Heart left ventricle (tissue), 16 donors: ENCODE data around the gene TRAF7. TPM values are rescaled to one million over a fixed set of nuclear protein-coding genes. Genes with fewer than 3 reads are reported as not detected.
A peak's percentile ranks its signal among the peaks of the same experiment; 100 is the strongest.

Experiments
- ATAC-seq, 4 donors: fragments of 200-7000 bp; cut with Tn5 transposase; one replicate each; pipeline ENCODE4 v1.9.1; 2020 to 2022; ENCODE audit warnings: moderate library complexity in 4 of 4, mild to moderate bottlenecking in 3 of 4, moderate number of reproducible peaks in 1 of 4
- DNase-seq, 5 donors: peaks; one replicate each; pipeline ENCODE4 v3.0.0-alpha.2; 2020
- H3K27ac ChIP-seq, 12 donors: fragments of 200-600 bp; sonication (generic) in 4 of 12; one replicate each; pipeline versions ENCODE4 v1.5.0 to v1.8.0; 2016 to 2022; ENCODE audit warnings: mild to moderate bottlenecking in 2 of 12
- H3K27me3 ChIP-seq, 9 donors: fragments of 200-600 bp; sonication (generic) in 2 of 9; one replicate each; pipeline versions ENCODE4 v1.5.1 to v1.8.0; 2016 to 2022; ENCODE audit warnings: mild to moderate bottlenecking in 3 of 9
- H3K36me3 ChIP-seq, 9 donors: fragments of 200-600 bp; sonication (generic) in 2 of 9; one replicate each; pipeline versions ENCODE4 v1.5.0 to v1.8.0; 2018 to 2022; ENCODE audit warnings: mild to moderate bottlenecking in 2 of 9
- H3K4me1 ChIP-seq, 12 donors: fragments of 200-600 bp; sonication (generic) in 4 of 12; one replicate each; pipeline versions ENCODE4 v1.5.0 to v1.8.0; 2016 to 2022; ENCODE audit warnings: mild to moderate bottlenecking in 3 of 12
- H3K4me3 ChIP-seq, 12 donors: fragments of 200-600 bp; sonication (generic) in 4 of 12; one replicate each; pipeline versions ENCODE4 v1.5.0 to v1.8.0; 2017 to 2022; ENCODE audit warnings: mild to moderate bottlenecking in 9 of 12, moderate library complexity in 4 of 12
- H3K9me3 ChIP-seq, 12 donors: fragments of 200-600 bp; sonication (generic) in 4 of 12; one replicate each; pipeline versions ENCODE4 v1.5.0 to v1.8.0; 2016 to 2022; ENCODE audit warnings: mild to moderate bottlenecking in 1 of 12
- POLR2A ChIP-seq, 2 donors: fragments of 450-650 bp; IDR thresholded peaks; one replicate each; pipeline ENCODE4 v1.6.1; 2017; ENCODE audit warnings: antibody characterized with exemption in 2 of 2, mild to moderate bottlenecking in 2 of 2, moderate library complexity in 2 of 2
- WGBS, 4 donors: extraction: QIAGEN DNeasy Blood & Tissue Kit in 2 of 4; methylation state at CpG; one replicate each; pipeline versions ENCODE4 v1.1.5 to v1.1.7; 2013 to 2018; 5-methylcytosine and 5-hydroxymethylcytosine counted together
- intact Hi-C, 10 donors: fragments of 100-400 bp; cut with DNase I; formaldehyde crosslinking; loops; one replicate each; pipeline versions ENCODE4 v1.11.1 to v1.14.2; 2022
- polyA plus RNA-seq, 2 donors: library from polyadenylated mRNA; stranded (reverse); fragments of 200-250 nt; gene quantifications; one replicate each; pipeline ENCODE4 v1.2.3, GENCODE V29; 2013
- total RNA-seq, 9 donors: library from RNA; depleted of rRNA in 2 of 9; stranded (reverse); fragments of >200 nt in 2 of 9; fragmentation: NEBNext Ultra II Directional in 3 of 9; extraction: Animal tissue kit (Norgen Biotek cat#: 25700) in 3 of 9; gene quantifications; one replicate each; pipeline versions ENCODE4 v1.1.0 to v1.2.4, GENCODE V29; 2016 to 2023
- TF ChIP-seq, protein P1 (sequence below), 12 donors: fragments of 200-600 bp; sonication (generic) in 4 of 12; IDR thresholded peaks; one replicate each; pipeline versions ENCODE4 v1.5.0 to v1.8.0; 2018 to 2022; ENCODE audit warnings: antibody characterized with exemption in 12 of 12, mild to moderate bottlenecking in 5 of 12
- donor health status: ischemic (EF 13 %, LVEDD 7.1; RV severe dilation, severe dysfunction).
- donor health status: healthy with polysubstance abuse.
- donor health status: DM: no; HTN: yes; CAD: no.
- donor health status: DM: no; HTN: no; CAD: no.
- donor health status: ischemic (EF 25% LVEDD 6.9; RV normal size, moderate dysfunction).
- donor health status: ischemic (EF 25% LVEDD 5.7; RV mildly dilated, moderate dysfunction).
- donor health status: healthy.
- donor health status: DM: yes; HTN: yes; CAD: no.
- donor health status: ischemic (EF 35%, LVEDD 5.7; RV mildly dilated, moderate dysfunction).
- donor health status: nonischemic (EF 11% LVEDD 7.7; RV severe dilation, severe dysfunction).
- donor health status: DM: yes; HTN: yes; CAD: no.
- donor health status: PGD.
- donor health status: ischemic (EF 29% LVEDD 5.4; RV normal size, mild dysfunction).
- donor health status: nonischemic (EF 23%, LVEDD 6.1; RV moderate dilation, normal function).

Gene TRAF7
- total and polyA plus RNA-seq, 11 donors: 12.2 to 40.2 (median 27.0) TPM

DNA sequence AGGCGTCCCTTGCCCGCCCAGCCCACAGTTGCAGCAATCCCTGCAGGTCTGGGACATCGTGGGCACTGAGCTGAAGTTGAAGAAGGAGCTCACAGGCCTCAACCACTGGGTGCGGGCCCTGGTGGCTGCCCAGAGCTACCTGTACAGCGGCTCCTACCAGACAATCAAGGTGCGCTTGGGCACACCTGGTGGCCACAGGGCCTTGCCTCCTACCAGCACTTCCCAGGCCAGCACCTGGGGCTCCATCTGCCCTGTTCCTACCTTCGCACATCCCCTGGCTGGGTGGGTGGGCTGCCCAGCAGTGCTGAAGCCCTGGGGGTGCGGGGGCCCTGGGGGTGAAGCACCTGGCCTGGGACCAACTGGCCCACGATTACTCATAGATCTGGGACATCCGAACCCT is 19.9 kb downstream of the TRAF7 start:
- WGBS, 4 donors: 92 to 96% (median 94%) methylated on average over 10 of the region's 10 CpGs; no CpG with 5 or more reads in 1 of the 4 donors
- Histone ChIP-seq H3K27ac (no peak overlapping the region), H3K27me3 (no peaks in the 10 kb centered on the region), H3K4me3 (no peak overlapping the region), H3K36me3 (peaks cover 0 to 71% (median 55%) of the 10 kb centered on the region in 9 donors), H3K9me3 (no peaks in the 10 kb centered on the region), H3K4me1 (no peaks in the 10 kb centered on the region)
- ATAC-seq: no peak
- intact Hi-C loops: no loop called here
- no peak for DNase-seq
- no peak for TF ChIP-seq POLR2A (IDR thresholded peaks at IDR 0.05)
- TF ChIP-seq, protein P1, sequence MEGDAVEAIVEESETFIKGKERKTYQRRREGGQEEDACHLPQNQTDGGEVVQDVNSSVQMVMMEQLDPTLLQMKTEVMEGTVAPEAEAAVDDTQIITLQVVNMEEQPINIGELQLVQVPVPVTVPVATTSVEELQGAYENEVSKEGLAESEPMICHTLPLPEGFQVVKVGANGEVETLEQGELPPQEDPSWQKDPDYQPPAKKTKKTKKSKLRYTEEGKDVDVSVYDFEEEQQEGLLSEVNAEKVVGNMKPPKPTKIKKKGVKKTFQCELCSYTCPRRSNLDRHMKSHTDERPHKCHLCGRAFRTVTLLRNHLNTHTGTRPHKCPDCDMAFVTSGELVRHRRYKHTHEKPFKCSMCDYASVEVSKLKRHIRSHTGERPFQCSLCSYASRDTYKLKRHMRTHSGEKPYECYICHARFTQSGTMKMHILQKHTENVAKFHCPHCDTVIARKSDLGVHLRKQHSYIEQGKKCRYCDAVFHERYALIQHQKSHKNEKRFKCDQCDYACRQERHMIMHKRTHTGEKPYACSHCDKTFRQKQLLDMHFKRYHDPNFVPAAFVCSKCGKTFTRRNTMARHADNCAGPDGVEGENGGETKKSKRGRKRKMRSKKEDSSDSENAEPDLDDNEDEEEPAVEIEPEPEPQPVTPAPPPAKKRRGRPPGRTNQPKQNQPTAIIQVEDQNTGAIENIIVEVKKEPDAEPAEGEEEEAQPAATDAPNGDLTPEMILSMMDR (IDR thresholded peaks at IDR 0.05): no peak

DNA sequence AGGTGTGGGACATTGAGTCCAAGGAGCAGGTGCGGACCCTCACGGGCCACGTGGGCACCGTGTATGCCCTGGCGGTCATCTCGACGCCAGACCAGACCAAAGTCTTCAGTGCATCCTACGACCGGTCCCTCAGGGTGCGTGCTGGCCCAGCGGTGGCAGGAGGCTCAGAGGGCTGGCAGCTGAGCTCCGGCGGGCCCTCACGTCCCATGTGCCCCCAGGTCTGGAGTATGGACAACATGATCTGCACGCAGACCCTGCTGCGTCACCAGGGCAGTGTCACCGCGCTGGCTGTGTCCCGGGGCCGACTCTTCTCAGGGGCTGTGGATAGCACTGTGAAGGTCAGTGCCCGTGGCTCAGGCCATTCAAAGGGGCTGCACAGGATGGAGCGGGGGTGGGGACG is 20.5 kb downstream of the TRAF7 start:
- no peaks in the 10 kb centered on the region for H3K9me3 ChIP-seq
- TF ChIP-seq POLR2A (IDR thresholded peaks at IDR 0.05): no peak
- H3K27me3 ChIP-seq: no peaks in the 10 kb centered on the region
- no peak for DNase-seq
- intact Hi-C loops: no loop called here
- ATAC-seq: peak in 1 of 4 donors; percentile 11
- no peaks in the 10 kb centered on the region for H3K4me1 ChIP-seq
- peaks cover 0 to 68% (median 54%) of the 10 kb centered on the region in 9 donors for H3K36me3 ChIP-seq
- no peak overlapping the region for H3K27ac ChIP-seq
- 94 to 96% (median 95%) methylated on average over 9 to 23 of the region's 23 CpGs for WGBS, 4 donors
- no peak overlapping the region for H3K4me3 ChIP-seq

DNA sequence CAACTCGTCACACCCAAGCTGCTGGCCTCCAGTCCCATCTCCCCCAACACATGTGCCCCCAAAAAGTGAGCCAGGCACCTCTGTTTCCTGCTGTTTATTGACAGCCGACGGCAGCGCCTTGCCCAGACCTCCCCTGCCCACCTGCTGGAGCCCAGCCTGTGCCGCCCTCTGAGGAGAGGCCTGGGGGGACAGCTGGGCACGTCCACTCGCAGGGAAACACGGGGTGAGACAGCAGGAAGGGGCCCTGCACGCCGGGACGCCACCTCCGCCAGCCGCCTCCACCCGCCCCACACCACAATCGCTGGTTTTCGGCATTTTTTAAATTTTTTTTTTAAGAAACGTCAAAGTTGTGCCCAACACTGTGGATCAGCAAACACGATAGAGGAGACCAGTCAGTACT is 21.5 kb downstream of the TRAF7 start:
- Histone ChIP-seq H3K9me3 (no peaks in the 10 kb centered on the region), H3K27me3 (no peaks in the 10 kb centered on the region), H3K4me1 (no peaks in the 10 kb centered on the region), H3K36me3 (peaks cover 0 to 58% (median 45%) of the 10 kb centered on the region in 9 donors), H3K4me3 (no peak overlapping the region), H3K27ac (no peak overlapping the region)
- TF ChIP-seq POLR2A (IDR thresholded peaks at IDR 0.05): no peak
- 92 to 96% (median 94%) methylated on average over 18 of the region's 18 CpGs for WGBS, 4 donors
- intact Hi-C loops: no loop called here
- no peak for DNase-seq
- ATAC-seq: no peak

DNA sequence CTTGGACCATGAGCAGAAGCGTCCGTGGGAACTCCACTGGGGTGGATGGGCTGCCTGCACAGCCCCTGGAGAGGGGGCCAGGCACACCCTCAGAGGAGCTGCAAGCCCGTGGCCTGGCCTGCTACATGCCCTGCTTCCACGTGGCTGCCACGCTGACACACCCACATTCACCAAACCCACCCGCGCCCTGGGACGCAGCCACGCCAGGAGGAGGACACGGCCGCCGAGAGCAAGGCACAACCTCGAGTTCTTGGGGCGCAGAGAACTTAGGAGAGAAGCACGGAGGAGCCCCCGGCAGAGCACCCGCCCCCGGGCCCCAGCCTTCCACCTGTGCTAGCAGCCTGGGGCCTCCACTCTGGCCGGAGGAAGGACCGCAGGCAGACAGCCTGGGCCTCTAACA is 22.0 kb downstream of the TRAF7 start:
- WGBS, 4 donors: 95 to 97% (median 96%) methylated on average over 18 to 20 of the region's 20 CpGs
- no peak for TF ChIP-seq POLR2A (IDR thresholded peaks at IDR 0.05)
- TF ChIP-seq, protein P1 (IDR thresholded peaks at IDR 0.05): no peak
- H3K4me3 ChIP-seq: no peak overlapping the region
- H3K4me1 ChIP-seq: no peaks in the 10 kb centered on the region
- intact Hi-C loops: no loop called here
- ATAC-seq (no peak), DNase-seq (no peak)
- no peak overlapping the region for H3K27ac ChIP-seq
- H3K9me3 ChIP-seq: no peaks in the 10 kb centered on the region
- no peaks in the 10 kb centered on the region for H3K27me3 ChIP-seq
- peaks cover 0 to 53% (median 45%) of the 10 kb centered on the region in 9 donors for H3K36me3 ChIP-seq

GRCh38 chr16:2178321-2179106 is 22.9 kb downstream of the TRAF7 start:
- Histone ChIP-seq H3K4me1 (no peaks in the 10 kb centered on the region), H3K9me3 (no peaks in the 10 kb centered on the region), H3K27me3 (no peaks in the 10 kb centered on the region), H3K36me3 (peaks cover 0 to 47% (median 39%) of the 10 kb centered on the region in 9 donors), H3K27ac (no peak overlapping the region), H3K4me3 (no peak overlapping the region)
- no peak for TF ChIP-seq POLR2A (IDR thresholded peaks at IDR 0.05)
- TF ChIP-seq, protein P1 (IDR thresholded peaks at IDR 0.05): no peak
- intact Hi-C loops: no loop called here
- ATAC-seq: peak in 2 of 4 donors; percentile 18 to 33
- no peak for DNase-seq
- 11 to 34% (median 31%) methylated on average over 45 to 106 of the region's 106 CpGs for WGBS, 4 donors
